ENCODE measurements around the gene PRG3. TPM values are rescaled to one million over a fixed set of nuclear protein-coding genes. Genes with fewer than 3 reads are reported as not detected.

The PRG3 gene
- total and polyA plus RNA-seq, 2 donors (not counting 1 experiment from before 2014, with no cell fraction given): not detected

DNA sequence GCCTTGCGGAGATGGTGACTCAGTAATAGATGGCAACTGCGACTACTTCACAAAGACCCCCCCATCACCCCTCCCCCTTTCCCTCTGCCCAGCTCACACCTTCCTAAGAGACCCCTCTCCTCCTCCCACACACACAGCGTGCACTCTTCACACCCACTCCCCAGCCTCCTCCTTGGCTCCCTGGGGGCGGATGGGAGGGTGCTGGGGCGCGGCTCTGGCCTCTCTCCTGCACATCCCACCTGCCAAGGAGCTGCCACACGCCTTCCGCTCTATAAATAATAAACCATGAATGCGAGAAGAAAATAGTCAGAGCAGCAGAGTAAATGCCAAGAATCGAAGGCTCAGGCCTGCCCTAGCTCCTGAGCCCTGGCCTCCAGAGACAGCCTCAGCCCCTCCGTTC lies 38.2 kb downstream of the PRG3 start:
- no peak for DNase-seq
- TF ChIP-seq EZH2 (IDR thresholded peaks at IDR 0.05; ENCODE audit: borderline replicate concordance, insufficient read depth, low read depth, low read length, poor library complexity, severe bottlenecking) (no peak), CTCF (IDR thresholded peaks at IDR 0.05) (no peak)
- H3K27me3 Mint-ChIP-seq: peaks cover 11% of the 10 kb centered on the region
- Histone ChIP-seq H3K9me3 (ENCODE audit: control extremely low read depth in 1 of 3, control insufficient read depth in 2 of 3, insufficient read depth in 1 of 3, low read length in 2 of 3) (no peaks in the 10 kb centered on the region), H2AFZ (ENCODE audit: insufficient read depth, low read depth, low read length, poor library complexity, severe bottlenecking) (no peak overlapping the region), H3K9ac (ENCODE audit: low read length) (no peak overlapping the region), H3K27ac (ENCODE audit: low read length in 2 of 2) (no peak overlapping the region), H3K4me3 (ENCODE audit: control extremely low read depth in 1 of 5, extremely low read depth in 1 of 5, insufficient read depth in 1 of 5, low read depth in 2 of 5, low read length in 4 of 5) (no peak overlapping the region), H3K27me3 (replicated peaks in 1 of 4; ENCODE audit: control extremely low read depth in 1 of 4, control insufficient read depth in 3 of 4, insufficient read depth in 4 of 4, low read length in 3 of 4) (no peaks in the 10 kb centered on the region), H3K79me2 (ENCODE audit: control insufficient read depth, insufficient read depth, low read length) (no peaks in the 10 kb centered on the region), H4K20me1 (ENCODE audit: control insufficient read depth, insufficient read depth, low read length, poor library complexity, severe bottlenecking) (no peaks in the 10 kb centered on the region), H3K4me2 (replicated peaks; ENCODE audit: low read depth, low read length, poor library complexity, severe bottlenecking) (no peak overlapping the region), H3K4me1 (ENCODE audit: control insufficient read depth in 2 of 2, insufficient read depth in 2 of 2, low read length in 2 of 2) (no peaks in the 10 kb centered on the region), H3K36me3 (replicated peaks in 1 of 2; ENCODE audit: control extremely low read depth in 1 of 2, control insufficient read depth in 1 of 2, extremely low read depth in 1 of 2, insufficient read depth in 2 of 2, low read length in 1 of 2) (no peaks in the 10 kb centered on the region)
- H3K4me1 Mint-ChIP-seq: peaks cover 3% of the 10 kb centered on the region
- POLR2A ChIA-PET: no interaction called here
- 97% methylated on average over 10 of the region's 11 CpGs for WGBS (ENCODE audit: insufficient coverage)
- ATAC-seq (ENCODE audit: low read depth): no peak
- CTCF ChIA-PET: interaction anchor here (0.7 to 1.4 kb wide), 4 partner anchors 10 to 298 kb away, joined by 3 to 10 read pairs (median 6); partner anchors contain the start of gene TNKS1BP1
- intact Hi-C loops (cut with micrococcal nuclease): no loop called here
- no peak overlapping the region for H3K4me3 Mint-ChIP-seq
- H3K27ac Mint-ChIP-seq: no peak overlapping the region
- no peaks in the 10 kb centered on the region for H3K9me3 Mint-ChIP-seq (ENCODE audit: insufficient read depth)

DNA sequence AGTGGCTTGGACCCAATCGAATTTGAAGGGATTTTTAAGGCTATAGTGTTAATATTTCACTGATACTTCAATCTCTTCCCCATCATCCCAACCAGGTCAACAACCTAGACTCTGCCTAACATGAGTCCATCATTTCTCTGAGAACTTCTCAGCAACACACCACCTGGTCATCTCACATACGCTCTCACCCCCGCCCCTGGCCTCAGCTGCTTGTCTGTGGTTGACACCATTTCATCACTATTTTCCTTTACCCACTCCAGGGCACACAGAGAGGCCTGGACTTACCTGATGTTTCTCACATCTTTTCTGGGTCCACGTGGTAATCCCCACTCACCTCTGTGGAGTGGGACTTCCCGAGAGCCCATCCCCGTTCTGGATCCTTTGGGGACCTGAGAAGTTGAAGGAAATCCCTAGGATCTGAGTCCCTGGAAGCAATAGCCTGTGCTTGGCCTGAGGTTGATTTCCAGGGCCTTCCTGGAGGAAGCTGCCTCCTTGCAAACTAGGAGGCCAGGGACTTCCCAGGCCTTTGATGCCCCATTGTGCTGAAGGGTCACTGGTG lies 39.6 kb downstream of the PRG3 start:
- no peaks in the 10 kb centered on the region for H4K20me1 ChIP-seq (ENCODE audit: control insufficient read depth, insufficient read depth, low read length, poor library complexity, severe bottlenecking)
- Mint-ChIP-seq H3K27me3 (peaks cover 11% of the 10 kb centered on the region), H3K27ac (no peak overlapping the region), H3K9me3 (ENCODE audit: insufficient read depth) (no peaks in the 10 kb centered on the region), H3K4me1 (peaks cover 7% of the 10 kb centered on the region), H3K4me3 (no peak overlapping the region)
- ATAC-seq (ENCODE audit: low read depth): no peak
- no peaks in the 10 kb centered on the region for H3K9me3 ChIP-seq (ENCODE audit: control extremely low read depth in 1 of 3, control insufficient read depth in 2 of 3, insufficient read depth in 1 of 3, low read length in 2 of 3)
- no peak overlapping the region for H3K27ac ChIP-seq (ENCODE audit: low read length in 2 of 2)
- 78% methylated on average over 3 of the region's 6 CpGs for WGBS (ENCODE audit: insufficient coverage)
- no peak overlapping the region for H3K4me2 ChIP-seq (replicated peaks; ENCODE audit: low read depth, low read length, poor library complexity, severe bottlenecking)
- DNase-seq: no peak
- ChIA-PET CTCF (no interaction called here), POLR2A (no interaction called here)
- H3K79me2 ChIP-seq (ENCODE audit: control insufficient read depth, insufficient read depth, low read length): peaks cover 1% of the 10 kb centered on the region
- no peaks in the 10 kb centered on the region for H3K27me3 ChIP-seq (replicated peaks in 1 of 4; ENCODE audit: control extremely low read depth in 1 of 4, control insufficient read depth in 3 of 4, insufficient read depth in 4 of 4, low read length in 3 of 4)
- H3K36me3 ChIP-seq (replicated peaks in 1 of 2; ENCODE audit: control extremely low read depth in 1 of 2, control insufficient read depth in 1 of 2, extremely low read depth in 1 of 2, insufficient read depth in 2 of 2, low read length in 1 of 2): no peaks in the 10 kb centered on the region
- no peak overlapping the region for H3K4me3 ChIP-seq (ENCODE audit: control extremely low read depth in 1 of 5, extremely low read depth in 1 of 5, insufficient read depth in 1 of 5, low read depth in 2 of 5, low read length in 4 of 5)
- no peak overlapping the region for H3K9ac ChIP-seq (ENCODE audit: low read length)
- peaks cover 3 to 4% of the 10 kb centered on the region in 2 donors for H3K4me1 ChIP-seq (ENCODE audit: control insufficient read depth in 2 of 2, insufficient read depth in 2 of 2, low read length in 2 of 2)
- intact Hi-C loops (cut with micrococcal nuclease): no loop called here
- no peak for TF ChIP-seq CTCF (IDR thresholded peaks at IDR 0.05)
- TF ChIP-seq EZH2 (IDR thresholded peaks at IDR 0.05; ENCODE audit: borderline replicate concordance, insufficient read depth, low read depth, low read length, poor library complexity, severe bottlenecking): no peak
- no peak overlapping the region for H2AFZ ChIP-seq (ENCODE audit: insufficient read depth, low read depth, low read length, poor library complexity, severe bottlenecking)

All from B cell (primary cell).